ES-I3 (cell line): Measurements from ENCODE around the gene R3HDM2.

Experiments used
- H3K36me3 ChIP-seq: 2 replicates; pipeline ENCODE4 v1.6.1; 2013; ENCODE audit warnings: mild to moderate bottlenecking, low read length, control low read depth, moderate library complexity; ENCODE audit not compliant: insufficient read depth
- H3K4me1 ChIP-seq: 2 replicates; pipeline ENCODE4 v1.6.1; 2013; ENCODE audit warnings: mild to moderate bottlenecking, control low read depth, low read length; ENCODE audit not compliant: insufficient read depth
- H3K9ac ChIP-seq: 2 replicates; pipeline ENCODE4 v1.6.1; 2013; ENCODE audit warnings: low read depth, mild to moderate bottlenecking, low read length, moderate library complexity
- H3K9me3 ChIP-seq: 2 replicates; pipeline ENCODE4 v1.6.1; 2013; ENCODE audit warnings: mild to moderate bottlenecking, low read length, moderate library complexity; ENCODE audit not compliant: control insufficient read depth, insufficient read depth

R3HDM2 gene

GRCh38 chr12:57236201-57236924 is 194.5 kb downstream of the R3HDM2 start:
- Histone ChIP-seq H3K36me3 (peaks cover 14% of the 10 kb centered on the region; the same call in 1 of the 2 replicates), H3K9ac (no peak overlapping the region), H3K9me3 (no peaks in the 10 kb centered on the region), H3K4me1 (peaks cover 15% of the 10 kb centered on the region)

- no peaks in the 10 kb centered on the region for H3K9me3 ChIP-seq
- H3K36me3 ChIP-seq: peaks cover 20% of the 10 kb centered on the region; the same call in 1 of the 2 replicates
- no peak overlapping the region for H3K9ac ChIP-seq
- H3K4me1 ChIP-seq: peaks cover 13% of the 10 kb centered on the region
Measured at GRCh38 chr12:57235728-57236131, 195.1 kb downstream of the R3HDM2 start.

- Histone ChIP-seq H3K9ac (no peak overlapping the region), H3K4me1 (peaks cover 11% of the 10 kb centered on the region), H3K9me3 (no peaks in the 10 kb centered on the region), H3K36me3 (peaks cover 20% of the 10 kb centered on the region; the same call in 1 of the 2 replicates)
Measured at GRCh38 chr12:57235017-57235727, 195.7 kb downstream of the R3HDM2 start.

- no peaks in the 10 kb centered on the region for H3K9me3 ChIP-seq
- no peak overlapping the region for H3K9ac ChIP-seq
- H3K4me1 ChIP-seq: peaks cover 11% of the 10 kb centered on the region
- peaks cover 20% of the 10 kb centered on the region; the same call in 1 of the 2 replicates for H3K36me3 ChIP-seq
Measured at GRCh38 chr12:57234571-57235016, 196.2 kb downstream of the R3HDM2 start.

GRCh38 chr12:57234233-57234570 is 196.6 kb downstream of the R3HDM2 start:
- Histone ChIP-seq H3K36me3 (peaks cover 20% of the 10 kb centered on the region; the same call in 1 of the 2 replicates), H3K9ac (no peak overlapping the region), H3K4me1 (peaks cover 12% of the 10 kb centered on the region)

GRCh38 chr12:57233357-57234232 is 197.2 kb downstream of the R3HDM2 start:
- H3K4me1 ChIP-seq: peaks cover 17% of the 10 kb centered on the region

More at GRCh38 chr12:57234233-57234570, 196.6 kb downstream of the R3HDM2 start:
- H3K9me3 ChIP-seq: no peaks in the 10 kb centered on the region

GRCh38 chr12:57232156-57232756 is 198.6 kb downstream of the R3HDM2 start:
- peaks cover 17% of the 10 kb centered on the region for H3K4me1 ChIP-seq
- no peak overlapping the region for H3K9ac ChIP-seq
- H3K36me3 ChIP-seq: peaks cover 20% of the 10 kb centered on the region; the same call in 1 of the 2 replicates
- H3K9me3 ChIP-seq: no peaks in the 10 kb centered on the region

More at GRCh38 chr12:57233357-57234232, 197.2 kb downstream of the R3HDM2 start:
- peaks cover 20% of the 10 kb centered on the region; the same call in 1 of the 2 replicates for H3K36me3 ChIP-seq
- no peaks in the 10 kb centered on the region for H3K9me3 ChIP-seq
- H3K9ac ChIP-seq: no peak overlapping the region

- H3K36me3 ChIP-seq: peaks cover 20% of the 10 kb centered on the region; the same call in 1 of the 2 replicates
- H3K9ac ChIP-seq: peak overlapping the region; percentile 96; the same call in 1 of the 2 replicates
- H3K9me3 ChIP-seq: no peaks in the 10 kb centered on the region
- H3K4me1 ChIP-seq: peaks cover 15% of the 10 kb centered on the region
Measured at GRCh38 chr12:57231276-57232021, 199.4 kb downstream of the R3HDM2 start.

- H3K9me3 ChIP-seq: no peaks in the 10 kb centered on the region
Measured at GRCh38 chr12:57230381-57231155, 200.3 kb downstream of the R3HDM2 start.

GRCh38 chr12:57229634-57230380 is 201.0 kb downstream of the R3HDM2 start, which contains the start of gene SHMT2:
Gene SHMT2, plus strand, starts transcription at chr12:57229711. Its CDS starts 68 bp downstream, at chr12:57229779.
- H3K9me3 ChIP-seq: no peaks in the 10 kb centered on the region
- peaks cover 15% of the 10 kb centered on the region for H3K4me1 ChIP-seq
- H3K9ac ChIP-seq: peak within 1 kb of the TSS; percentile 96
- H3K36me3 ChIP-seq: peaks cover 20% of the 10 kb centered on the region; the same call in 1 of the 2 replicates

More at GRCh38 chr12:57230381-57231155, 200.3 kb downstream of the R3HDM2 start:
- H3K9ac ChIP-seq: peak overlapping the region; percentile 96
- peaks cover 15% of the 10 kb centered on the region for H3K4me1 ChIP-seq
- H3K36me3 ChIP-seq: peaks cover 20% of the 10 kb centered on the region; the same call in 1 of the 2 replicates

GRCh38 chr12:57229046-57229633 is 201.7 kb downstream of the R3HDM2 start:
- Histone ChIP-seq H3K36me3 (peaks cover 20% of the 10 kb centered on the region; the same call in 1 of the 2 replicates), H3K9ac (peak overlapping the region; percentile 96), H3K4me1 (peaks cover 14% of the 10 kb centered on the region), H3K9me3 (no peaks in the 10 kb centered on the region)
